NCI-H1092 treated with DMSO at 0.1 percent for 48 hours (cell line): ENCODE results near the gene CAPZA1.

Source experiments
- DNase-seq: peaks from one replicate; lab custom pipeline; 2025; lab: John Stamatoyannopoulos, UW

CAPZA1 gene

DNA sequence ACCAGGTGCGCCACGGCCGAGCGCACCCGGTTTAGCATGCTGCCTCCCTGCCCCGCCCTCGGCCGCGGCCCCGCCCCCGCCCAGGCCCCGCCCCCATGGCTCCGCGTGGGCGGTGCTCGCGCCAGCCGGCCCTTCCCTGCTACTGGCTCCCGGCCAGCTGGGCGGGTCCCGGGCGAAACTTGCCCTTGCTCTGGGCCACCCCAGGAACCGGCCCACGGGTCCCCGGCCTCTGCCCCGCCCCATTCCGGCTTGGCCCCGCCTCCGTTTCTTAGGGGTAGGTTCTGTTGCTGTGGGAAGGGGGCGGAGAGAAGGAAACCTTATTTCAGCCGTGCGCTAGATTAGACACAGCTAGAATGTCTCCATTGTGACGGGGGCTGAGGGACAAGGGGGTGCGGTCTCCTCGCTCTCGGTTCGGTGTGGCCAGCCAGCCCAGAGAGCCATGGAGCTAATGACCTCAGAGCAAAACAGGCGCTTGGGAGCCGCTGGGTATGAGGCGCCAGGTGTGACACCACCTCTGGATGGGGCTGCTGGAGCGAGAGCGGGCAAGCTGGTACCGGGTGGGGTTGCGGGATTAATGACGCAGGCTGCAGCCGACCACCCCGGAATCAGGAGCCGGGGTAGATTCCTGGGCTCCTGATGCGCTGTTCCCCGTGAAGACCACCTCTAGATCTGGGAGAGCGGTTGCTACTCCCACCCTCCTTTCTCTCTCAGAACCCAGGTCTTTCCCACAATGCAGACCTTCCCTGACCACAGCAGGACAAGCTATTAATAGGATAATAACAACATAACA is 95.8 kb downstream of the CAPZA1 start, which contains the start of gene PPM1J:
Gene PPM1J (minus strand): TSS at position 69 of the 790 bp plus-strand sequence. CDS start 31 bp downstream, at position 38.
- peak; percentile 31 for DNase-seq

GRCh38 chr1:112716133-112716720 is 96.6 kb downstream of the CAPZA1 start:
- peak; percentile 76 for DNase-seq

GRCh38 chr1:112717263-112717873 is 97.7 kb downstream of the CAPZA1 start:
- DNase-seq: no peak

DNA sequence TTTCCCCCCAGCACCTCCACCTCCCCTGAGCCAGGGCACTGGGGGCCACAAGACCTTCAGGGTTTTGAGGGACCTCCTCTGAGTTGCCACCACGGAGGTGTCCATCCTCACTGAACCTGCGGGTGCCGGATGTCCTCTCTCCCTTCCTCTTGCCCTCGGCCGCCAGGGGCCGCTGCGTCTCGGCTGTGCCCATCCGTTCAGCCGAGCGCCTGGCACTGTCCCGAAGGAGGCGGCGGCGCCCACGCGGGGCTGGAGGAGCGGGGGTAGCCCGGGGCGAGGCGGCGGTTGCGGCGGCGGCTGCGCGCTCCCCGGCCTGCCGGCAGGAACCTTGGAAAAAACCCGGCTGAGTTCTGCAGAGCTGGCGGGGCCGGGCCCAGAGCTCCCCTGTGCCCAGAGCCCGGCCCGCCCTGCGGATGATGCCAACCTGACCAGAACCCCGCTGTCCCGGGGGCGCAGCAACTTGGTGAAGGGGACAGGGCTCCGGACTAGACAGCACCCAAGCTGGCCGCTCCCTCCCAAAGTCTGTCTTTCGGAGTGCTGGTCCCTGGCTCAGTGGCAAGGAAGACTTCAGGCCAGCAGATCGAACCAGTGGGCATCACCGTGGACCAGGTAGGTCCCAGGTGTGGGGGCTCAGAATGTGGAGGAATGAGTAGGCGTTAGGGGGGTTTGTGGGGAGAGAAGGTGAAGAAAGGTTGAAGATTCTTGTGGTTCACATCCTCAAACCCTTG is 99.2 kb downstream of the CAPZA1 start:
- peak; percentile 49 for DNase-seq

DNA sequence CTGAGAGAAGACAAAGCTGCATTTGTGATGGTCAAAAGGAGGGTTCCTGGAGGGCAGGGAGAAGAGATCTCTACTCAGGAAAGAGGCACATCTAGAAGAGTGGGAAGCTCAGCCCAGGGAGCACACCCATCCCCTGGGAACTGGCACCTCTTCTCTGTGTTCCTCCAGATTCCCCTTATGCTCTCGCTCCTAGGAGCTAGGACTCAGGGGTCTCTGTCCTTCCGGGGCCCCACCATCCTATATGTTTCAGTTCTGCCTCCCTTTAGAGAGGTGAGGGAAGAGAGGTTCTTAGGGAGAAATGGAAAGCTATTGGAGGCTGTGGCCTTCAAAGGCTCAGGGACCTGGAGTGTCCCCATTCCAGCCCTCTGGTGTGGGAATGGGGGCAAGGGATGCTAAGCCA is 100.1 kb downstream of the CAPZA1 start:
- DNase-seq: no peak

- no peak for DNase-seq
Measured at GRCh38 chr1:112720800-112721199, 101.2 kb downstream of the CAPZA1 start.
